CD4-positive, alpha-beta T cell treated with Interleukin-1 beta for 1 hour (primary cell): ENCODE results near the gene MYO7A.

Experiments used
- DNase-seq, 2 donors: peaks; one replicate each; pipeline ENCODE4 v3.0.0-alpha.2; 2020 to 2022

MYO7A gene

DNA sequence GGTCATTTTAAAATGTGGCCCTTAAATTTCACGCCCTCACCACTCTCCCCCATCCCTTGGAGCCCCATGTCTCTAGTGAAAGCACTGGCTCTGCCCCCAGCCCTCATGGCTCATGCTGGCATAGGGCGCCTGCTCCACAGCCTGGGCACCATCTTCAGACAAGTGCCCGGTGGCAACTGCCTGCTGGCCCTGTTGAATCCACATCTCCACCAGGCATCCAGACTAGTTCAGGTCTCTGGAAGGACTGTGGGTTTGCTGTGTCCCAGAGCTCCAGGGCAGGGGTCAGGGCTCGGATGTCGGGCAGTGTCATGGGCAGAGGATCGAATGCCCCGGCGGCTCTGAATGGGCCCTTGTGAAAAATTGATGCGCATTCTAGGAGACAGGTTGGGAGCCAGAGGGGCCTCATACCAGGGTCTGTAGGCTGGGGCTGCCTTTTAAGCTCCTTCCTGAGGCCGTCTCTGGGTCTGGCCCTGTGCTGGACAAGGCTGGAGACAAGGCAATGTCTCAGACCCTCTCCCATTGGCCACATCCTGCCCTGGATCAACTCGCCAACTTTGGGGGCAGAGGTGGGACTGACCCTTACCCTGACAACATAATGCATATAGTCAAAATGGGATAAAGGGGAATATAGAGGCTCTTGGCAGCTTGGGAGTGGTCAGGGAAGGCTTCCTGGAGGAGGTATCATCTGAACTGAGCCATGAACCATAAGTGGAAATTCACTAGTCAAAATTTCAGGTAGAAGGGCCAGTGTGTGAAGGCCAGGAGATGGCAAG lies 1.2 kb downstream of the MYO7A start:
- no peak for DNase-seq

DNA sequence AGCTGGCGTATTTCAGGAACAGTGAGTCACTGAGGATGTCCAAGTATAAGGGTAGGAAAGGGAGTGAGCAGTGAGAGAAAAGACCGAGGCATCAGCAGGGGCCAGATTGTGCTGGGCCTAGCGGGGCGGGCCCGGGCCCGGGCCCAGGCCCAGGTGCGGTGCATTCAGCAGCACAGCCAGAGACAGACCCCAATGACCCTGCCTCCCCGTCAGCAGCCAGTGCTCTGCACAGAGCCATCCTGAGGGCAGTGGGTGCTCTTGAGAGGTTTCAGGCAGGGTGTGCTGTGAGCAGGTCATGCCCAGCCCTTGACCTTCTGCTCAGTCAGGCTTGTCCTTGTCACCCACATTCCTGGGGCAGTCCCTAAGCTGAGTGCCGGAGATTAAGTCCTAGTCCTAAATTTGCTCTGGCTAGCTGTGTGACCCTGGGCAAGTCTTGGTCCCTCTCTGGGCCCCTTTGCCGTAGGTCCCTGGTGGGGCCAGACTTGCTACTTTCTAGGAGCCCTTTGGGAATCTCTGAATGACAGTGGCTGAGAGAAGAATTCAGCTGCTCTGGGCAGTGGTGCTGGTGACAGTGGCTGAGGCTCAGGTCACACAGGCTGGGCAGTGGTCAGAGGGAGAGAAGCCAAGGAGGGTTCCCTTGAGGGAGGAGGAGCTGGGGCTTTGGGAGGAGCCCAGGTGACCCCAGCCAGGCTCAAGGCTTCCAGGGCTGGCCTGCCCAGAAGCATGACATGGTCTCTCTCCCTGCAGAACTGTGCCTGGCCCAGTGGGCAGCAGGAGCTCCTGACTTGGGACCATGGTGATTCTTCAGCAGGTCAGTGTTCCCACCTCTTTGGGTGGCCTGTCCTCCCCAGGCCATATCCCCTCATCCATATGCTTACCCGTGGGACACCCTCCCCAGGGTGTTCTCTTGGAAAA lies 2.1 kb downstream of the MYO7A start:
- DNase-seq, result no peak

DNA sequence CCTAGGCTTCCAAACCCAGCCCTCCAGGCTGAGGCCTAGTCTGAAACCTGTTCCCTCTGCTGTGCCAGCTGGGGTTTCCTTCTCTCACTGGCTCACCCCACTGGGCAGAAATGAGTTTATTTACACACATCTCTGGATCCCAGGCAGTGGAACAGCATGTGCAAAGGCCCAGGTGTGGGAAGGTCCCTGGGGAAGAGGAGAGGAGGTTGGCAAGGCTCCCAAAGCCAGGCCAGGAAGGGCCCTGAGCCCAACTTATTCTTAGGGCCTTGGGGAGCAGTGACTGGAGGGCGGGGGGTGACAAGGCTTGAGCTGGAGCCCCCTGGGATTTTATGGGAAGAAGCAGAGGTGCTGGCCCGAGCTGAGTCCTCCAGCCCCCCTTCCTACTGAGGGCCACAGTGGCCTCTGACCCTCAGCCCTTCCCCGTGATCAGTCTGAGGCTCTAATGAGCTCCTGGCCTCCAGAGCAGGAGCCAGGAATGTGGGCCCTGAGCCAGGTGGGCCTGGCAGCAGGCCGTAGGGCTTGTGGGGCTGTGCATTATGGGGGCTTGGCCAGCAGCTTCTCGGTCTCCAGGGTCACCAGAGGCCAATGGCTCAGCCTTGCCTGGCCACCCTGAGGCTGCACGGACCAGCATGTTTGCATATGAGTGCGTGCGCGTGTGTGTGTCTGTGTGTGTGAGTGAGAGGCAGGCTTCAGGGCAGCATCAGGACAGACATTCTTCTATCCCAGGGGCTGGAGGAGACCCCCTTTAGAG lies 2.9 kb downstream of the MYO7A start:
- DNase-seq, result no peak

DNA sequence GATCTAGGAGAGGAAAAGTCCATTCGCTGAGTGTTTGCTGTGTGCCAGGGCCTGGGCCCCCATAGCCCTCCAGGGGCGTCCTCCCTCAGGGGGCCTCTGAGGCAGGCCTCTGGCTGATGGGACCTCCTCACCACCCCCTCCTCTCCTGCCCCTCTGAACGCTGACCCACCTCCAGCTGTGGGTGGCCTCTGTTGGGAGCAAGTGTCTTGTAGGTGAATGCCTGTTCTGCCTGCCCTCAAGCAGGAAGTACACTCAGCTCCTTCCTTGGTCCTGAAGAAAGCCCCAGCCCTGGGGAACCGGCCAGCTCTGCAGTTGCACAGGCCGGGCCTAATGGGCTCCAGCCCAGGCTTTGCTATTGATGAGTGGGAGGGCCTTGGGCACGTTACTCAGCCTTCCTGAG lies 3.5 kb downstream of the MYO7A start:
- DNase-seq, result no peak

DNA sequence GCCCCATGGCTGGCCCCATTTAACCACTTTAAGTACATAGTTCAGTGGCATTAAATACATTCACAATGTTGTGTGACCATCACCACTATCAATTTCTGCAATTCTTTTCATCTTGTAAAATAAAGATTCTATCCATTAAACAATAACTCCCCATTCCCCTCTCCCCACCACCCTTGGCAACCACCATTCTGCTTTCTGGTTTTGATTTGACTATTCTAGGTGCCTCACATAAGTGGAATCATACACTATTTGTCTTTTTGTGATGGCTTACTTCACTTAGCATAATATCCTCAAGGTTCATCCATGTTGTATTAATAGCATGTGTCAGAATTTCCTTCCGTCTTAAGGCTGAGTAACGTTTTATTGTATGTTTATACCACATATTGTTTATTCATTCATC lies 7.0 kb downstream of the MYO7A start:
- no peak for DNase-seq

DNA sequence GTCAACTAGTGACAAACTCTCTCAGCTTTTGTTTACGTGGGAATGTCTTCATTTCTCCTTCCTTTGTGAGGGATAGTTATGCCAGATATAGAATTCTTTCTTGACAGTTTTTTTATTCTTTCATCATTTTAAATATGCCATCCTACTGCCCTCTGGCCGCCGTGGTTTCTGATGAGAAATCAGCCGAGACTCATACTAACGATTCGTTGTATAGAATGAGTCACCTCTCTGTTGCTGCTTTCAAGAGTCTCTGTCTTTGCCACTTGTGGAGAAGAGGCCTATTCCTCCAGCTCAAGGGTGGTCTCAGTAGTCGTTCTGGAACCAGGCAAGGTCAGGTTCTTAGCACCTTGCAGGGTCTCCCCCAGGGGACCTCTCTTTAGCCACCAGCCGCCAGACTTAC lies 8.0 kb downstream of the MYO7A start:
- no peak for DNase-seq

DNA sequence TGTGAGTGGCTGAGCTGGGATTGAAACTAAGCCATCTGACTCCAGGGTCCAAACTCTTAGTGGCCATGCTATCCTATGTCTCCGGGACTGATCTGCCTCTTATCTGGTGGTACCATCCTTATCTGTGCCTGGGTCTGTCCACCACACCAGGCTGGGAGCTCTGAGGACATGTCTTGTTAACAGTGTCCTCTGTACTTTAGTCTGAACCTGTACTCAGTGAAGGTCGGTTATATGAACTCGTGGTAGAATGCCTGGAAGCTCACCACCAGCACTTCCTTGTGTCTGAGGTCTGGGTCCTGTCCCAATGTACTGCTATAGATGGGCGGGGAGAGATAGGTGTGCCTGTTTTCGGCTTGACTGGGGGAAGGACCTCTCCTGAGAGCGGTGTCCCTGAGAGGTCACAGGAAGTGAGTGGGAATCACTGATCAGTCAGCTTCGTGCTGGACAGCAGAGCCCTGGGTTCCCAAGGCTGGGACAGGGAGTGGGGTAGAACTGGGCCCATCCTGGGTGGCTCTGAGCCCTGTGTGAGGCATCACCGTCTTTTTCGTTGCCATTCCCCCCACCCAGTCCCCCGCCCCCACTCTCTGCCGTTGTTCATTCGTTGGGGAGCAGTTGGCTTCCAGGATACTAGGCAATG lies 8.9 kb downstream of the MYO7A start:
- no peak for DNase-seq

DNA sequence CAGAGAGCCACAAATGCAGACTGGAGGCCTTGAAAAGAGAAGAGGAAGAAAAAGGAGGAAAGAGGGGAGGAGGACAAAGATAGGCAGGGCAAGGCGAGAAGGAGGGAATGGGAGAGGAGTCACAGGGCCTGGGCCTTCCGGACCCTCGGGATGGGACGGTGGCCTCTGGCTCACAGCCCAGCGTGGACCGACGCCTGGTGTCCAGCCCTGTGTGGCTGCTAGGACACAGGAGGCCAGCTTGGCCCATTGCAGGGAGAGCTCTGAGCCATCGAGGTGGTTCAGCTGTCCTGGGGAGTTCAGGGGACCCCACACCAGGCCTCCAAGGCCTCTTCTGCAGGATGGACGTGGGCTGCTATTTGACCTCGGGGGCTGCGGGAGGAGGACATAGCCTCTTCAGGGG lies 9.4 kb downstream of the MYO7A start:
- no peak for DNase-seq

DNA sequence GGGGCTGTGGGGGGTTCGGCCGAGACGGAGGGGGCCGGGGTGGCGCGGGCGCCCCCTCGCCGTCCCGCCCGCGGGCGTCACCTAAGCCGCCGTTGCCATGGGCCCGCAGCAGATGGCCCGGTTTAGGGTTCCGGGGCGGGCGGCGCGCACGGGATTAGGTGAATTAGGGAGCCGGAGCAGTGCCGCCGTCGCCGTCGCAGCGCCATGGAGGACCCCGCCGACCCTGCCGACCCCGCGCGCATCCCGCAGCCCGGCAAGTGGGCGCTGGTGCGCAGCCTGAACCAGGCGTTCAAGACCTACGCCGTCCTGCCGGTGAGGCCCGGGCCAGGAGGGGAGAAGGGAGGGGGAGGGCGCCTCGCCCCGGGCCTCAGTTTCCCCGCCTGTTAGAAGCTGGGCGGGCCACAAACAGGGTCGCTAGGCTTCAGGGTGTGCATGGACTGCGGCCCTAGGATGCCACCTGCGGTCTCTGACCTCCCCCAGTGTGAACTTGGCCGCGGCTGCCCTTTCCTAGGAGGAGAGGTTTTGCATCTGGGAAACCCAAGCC lies 10.1 kb downstream of the MYO7A start:
- DNase-seq, result no peak

DNA sequence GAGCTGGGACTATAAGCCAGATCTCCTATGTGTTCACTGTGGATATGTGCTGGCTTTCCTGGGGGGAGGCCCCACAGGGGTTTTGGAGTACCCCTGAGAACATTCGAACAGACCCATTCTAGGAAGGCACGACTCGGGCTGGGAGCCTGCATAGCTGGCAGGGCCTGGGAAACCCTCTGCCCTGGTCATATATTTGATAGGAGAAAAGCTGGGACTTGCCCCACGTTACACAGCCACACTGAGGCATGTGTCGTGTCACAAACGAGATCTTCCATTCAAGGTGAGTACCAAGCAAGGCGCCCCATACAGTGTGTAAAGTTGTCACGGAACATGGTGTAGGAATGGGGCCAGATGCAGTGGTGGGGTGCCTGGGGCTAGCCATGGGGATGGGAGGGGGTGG lies 11.2 kb downstream of the MYO7A start:
- no peak for DNase-seq

DNA sequence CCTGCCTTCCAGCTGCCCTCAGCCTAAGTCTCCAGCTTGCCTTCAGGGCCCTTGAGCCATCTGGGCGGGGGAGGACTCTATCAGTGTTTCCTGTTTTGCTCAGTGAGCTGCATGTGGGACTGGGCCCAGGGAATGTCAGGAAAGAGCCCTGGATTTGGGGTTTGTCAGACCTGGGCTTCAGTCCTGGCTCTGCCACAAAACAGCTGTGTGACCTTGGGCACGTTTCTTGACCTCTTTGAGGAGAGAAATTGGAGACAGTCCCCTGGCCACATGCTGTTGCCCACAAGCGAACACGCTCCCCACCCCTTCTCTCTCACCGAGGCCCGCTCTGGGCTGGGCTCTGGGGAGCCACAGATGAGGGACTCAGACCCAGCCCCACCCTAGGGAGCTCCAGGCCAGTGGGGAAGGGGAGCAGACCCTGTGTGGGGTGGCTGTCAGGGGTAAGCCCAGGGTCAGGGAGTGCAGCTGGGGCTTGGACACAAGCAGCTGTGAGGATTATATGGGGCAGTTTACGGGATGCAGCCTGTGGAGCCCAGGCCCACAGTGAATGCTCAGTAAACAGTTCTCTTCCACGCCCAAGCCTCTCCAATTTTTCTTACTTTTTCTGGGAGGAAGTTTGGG lies 12.3 kb downstream of the MYO7A start:
- DNase-seq, result no peak

DNA sequence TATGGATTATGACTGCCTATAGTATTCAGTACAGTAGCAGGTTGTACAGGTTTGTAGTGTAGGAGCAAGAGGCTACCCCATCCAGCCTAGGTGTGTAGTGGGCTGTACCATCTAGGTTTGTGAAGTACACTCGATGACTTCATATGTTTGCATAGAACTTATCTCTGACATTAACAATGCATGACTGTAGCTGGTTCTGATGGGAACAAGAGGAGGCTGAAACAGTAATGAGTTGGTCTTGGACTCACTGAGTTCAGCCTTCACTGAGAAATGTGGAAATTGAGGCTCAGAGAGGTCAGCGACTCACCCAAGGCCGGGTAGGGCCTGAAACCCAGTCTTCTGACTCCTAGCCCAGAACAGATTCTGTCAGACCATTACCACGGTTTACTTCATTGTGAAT lies 13.0 kb downstream of the MYO7A start:
- DNase-seq, result no peak

DNA sequence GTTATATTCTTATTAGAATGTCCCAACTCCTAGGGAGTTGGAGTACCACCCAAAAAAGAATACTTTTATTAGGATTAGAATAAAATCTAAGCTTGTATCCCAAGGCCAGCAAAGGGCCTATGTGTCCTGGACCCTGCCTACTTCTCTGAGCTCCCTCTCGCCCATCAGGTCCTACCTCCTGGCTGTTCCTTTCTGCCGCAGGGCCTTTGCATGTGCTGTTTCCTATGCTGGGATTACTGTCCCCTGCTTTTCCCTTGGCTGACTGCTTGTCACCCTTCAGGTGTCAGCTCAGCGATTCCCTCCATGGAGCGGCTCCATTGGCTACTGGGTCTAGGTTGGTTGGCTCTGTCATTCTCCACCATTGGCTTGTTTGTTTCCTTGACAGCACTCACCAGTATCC lies 13.4 kb downstream of the MYO7A start:
- DNase-seq, result no peak

DNA sequence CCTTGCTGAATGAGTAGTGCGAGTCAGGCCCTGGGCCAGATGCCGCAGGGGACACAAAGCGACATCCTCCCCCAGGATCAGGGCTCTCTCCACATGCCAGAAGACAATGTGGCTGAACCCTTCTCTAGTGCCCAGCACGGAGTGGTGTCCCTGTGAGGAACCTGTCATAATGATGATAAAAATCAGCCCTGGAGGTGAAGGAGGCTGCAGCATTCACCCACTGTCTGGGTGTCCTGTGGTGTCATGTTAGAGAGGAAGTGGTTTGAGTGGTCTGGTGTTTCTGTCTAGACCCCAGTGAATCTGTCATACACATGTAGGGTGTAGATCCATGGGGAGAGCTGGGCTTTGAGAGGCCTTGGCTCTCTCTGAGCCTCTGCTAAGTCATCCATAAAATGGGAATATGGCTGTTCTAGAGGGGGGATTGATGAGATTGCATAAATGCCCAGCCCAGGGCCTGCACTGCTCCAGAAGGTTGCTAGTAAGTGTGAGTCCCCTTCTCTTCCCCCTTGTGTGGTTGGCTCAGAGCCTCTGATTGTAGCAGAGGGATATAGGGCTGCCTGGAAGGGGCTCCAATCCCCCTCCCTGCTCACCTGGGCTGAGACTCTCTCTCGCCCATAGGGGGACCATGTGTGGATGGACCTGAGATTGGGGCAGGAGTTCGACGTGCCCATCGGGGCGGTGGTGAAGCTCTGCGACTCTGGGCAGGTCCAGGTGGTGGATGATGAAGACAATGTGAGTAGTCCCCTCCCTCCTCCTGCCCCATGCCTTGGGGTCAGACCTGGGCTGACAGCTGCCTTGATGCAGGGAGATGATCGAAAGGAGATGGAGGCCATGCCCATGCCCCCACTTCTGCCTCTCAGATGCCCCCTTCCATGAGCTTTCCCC lies 14.3 kb downstream of the MYO7A start:
- peak; percentile 7 to 14 for DNase-seq

DNA sequence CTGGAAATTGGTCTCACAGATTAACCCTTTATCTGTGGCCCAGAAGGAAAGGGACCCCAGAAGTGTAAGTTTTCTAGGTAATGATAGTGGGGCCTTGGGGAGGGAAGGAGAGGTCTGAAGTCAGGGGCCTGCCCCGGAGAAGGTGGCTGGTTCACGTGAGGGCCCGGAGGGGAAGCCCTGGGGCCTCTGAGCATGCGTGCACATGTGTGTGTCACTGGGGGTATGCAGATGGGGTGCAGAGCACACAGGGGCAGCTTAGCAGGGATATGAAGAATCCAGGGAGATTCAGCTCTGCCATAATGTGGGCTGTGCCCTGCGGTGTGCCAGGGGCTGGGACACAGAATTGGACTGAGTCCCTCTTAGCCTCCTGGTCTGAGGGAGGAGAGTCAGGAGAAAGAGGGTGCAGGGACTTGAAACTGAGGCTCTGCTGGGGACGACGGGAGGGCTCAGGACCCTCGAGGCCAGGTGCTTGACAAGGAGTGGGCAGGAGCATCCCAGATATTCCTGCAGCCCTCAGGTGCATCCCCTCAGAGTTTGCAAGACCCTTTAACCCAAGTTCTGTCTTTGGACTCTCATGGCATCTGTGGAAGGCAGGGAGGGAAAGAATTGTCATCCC lies 15.5 kb downstream of the MYO7A start:
- no peak for DNase-seq

DNA sequence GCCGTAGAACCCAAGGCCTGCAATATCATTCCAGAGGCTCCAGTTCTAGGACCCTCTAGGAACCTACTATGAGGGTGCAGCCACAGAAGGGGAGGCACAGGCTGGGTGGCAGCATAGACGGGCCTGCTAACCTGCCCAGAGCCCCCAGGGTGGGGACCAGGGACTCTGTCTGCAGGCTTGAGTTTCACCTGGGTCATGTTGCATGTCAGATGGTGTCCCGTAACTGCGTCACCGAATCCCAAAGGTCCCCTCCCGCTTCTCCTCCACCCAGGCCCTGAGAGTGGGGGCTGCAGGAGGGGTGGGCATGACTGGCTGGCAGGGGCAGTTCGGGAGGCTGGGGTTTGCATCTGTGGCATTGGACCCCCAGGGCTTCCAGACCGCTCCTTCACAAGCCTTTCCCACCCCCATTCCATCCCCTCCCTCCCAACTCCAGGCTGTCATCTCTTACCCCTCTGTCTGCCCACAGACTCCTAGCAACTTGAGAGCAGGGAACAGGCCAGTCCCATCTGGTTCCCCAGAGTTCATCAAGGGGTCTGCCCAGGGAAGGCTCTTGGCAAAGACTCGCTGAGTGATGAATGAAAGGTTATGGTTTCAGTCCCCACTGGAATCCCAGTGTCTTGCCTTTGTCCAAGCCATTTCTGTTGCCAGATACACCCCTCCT lies 16.3 kb downstream of the MYO7A start:
- DNase-seq, result no peak

DNA sequence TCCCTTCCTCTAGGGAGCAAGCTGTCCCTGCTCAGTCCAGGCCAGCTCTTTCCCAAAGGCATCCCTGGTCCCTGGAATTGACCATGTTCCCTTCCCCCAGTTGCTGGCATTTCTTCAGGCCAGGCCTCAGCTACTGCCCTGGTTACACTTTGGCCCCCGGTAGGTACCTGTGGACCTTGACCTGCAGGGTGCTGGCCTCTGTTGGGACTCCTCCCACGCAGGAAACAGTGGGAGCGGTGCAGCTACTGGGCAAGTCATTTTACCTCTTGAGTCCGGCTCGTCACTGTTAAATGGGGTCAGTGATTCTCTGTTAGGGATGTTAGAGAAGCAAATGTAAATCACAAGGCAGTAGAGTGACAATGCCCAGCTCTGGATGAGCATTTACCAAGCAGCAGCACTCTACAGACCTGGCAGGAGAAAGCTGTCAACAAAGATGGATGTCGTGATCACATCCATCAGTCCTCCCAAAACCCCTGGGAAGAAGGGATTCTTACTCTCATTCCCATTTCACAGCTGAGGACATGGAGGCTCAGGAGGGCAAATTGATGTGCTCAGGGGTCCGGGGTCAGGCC lies 16.9 kb downstream of the MYO7A start:
- no peak for DNase-seq

DNA sequence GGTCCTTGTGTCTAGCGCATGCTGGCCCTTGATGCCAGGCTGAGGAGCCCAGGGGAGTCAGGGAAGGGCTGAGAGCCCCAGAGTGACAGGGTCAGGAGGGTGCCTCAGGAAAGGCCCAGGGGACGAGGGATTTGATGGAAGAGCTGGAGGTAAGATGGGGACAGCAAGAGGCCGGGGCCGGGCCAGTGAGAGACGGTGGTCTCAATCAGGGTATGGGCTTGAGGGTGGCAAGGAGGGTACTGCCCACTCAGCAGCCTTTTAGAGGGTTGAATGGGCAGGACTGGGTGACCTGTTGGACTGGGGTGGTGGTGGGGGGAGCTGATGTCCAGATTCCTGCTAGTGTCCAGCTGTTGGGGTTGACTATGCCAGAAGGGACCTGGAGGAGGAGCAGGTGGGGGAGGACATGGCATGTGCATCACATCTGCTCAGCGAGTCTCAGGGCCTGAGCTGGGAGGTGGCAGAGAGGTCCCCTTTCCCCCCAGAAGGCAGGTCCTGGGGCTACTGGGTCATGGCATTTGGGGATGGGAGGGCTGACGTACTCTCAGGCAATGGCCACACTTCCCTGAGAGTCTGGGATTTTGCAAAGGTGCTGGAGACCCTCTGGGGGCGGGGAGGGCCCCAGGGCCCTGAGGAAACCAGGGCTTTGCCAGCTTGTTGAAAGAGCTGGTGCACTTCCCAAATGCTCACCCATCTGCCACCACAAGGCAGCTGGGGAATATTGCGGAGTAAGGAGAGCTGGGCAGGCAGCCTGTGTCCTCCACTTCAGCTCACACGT lies 18.4 kb downstream of the MYO7A start:
- DNase-seq, result no peak

DNA sequence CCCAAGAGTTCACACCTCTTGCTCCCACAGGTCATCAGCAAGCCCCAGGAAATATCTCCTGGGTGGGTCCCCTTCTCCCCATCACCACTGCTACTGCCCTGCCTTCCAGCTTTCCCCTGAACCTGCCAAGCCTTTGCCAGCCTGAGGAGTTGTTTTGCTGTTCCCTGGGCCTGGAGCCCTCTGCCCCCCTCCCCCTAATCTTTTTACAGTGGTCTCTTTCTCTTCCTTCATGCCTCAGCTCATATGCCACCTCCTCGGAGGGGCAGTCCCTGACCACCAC lies 18.9 kb downstream of the MYO7A start:
- no peak for DNase-seq
